ENCODE measurements around the gene PIGU. TPM values are rescaled to one million over a fixed set of nuclear protein-coding genes. Genes with fewer than 3 reads are reported as not detected.
A peak's percentile ranks its signal among the peaks of the same experiment; 100 is the strongest.

The PIGU gene
- polyA plus RNA-seq, 1 of the 3 experiments (the other 2 are of a cell fraction) = 40.3 TPM

DNA sequence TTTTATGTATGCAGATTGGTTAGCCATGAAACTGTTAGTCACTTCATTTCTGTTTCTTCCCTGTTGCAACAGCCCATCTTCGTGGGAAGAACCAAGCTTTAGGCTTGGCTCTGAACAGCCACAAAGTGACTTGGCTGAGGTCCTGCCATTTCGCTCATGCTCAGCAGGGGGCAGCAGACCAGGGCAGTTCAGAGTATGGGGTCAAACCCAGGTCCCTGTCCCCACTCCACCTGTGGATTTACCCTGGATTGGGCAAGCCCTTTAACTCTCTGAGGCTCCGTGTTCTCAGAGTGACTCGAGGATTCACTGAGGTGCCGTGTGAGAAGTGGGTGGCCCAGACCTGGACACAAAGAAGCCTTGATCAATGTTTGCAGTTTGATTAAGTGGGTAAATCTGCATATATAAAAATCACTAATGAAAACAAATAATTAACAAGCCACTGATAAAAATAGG, 138.2 kb downstream of the PIGU start (continued):
- peak; percentile 66 for TF ChIP-seq SMC3 (IDR thresholded peaks at IDR 0.05; ENCODE audit: low read depth, low read length)
- no peak for TF ChIP-seq POLR2AphosphoS5 (IDR thresholded peaks at IDR 0.05; ENCODE audit: low read depth, low read length)
- TF ChIP-seq FOSL2 (IDR thresholded peaks at IDR 0.05; ENCODE audit: borderline replicate concordance, low read depth) = no peak
- TF ChIP-seq, protein P1, sequence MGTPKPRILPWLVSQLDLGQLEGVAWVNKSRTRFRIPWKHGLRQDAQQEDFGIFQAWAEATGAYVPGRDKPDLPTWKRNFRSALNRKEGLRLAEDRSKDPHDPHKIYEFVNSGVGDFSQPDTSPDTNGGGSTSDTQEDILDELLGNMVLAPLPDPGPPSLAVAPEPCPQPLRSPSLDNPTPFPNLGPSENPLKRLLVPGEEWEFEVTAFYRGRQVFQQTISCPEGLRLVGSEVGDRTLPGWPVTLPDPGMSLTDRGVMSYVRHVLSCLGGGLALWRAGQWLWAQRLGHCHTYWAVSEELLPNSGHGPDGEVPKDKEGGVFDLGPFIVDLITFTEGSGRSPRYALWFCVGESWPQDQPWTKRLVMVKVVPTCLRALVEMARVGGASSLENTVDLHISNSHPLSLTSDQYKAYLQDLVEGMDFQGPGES (IDR thresholded peaks at IDR 0.05; ENCODE audit: low read depth, low read length) = no peak
- TF ChIP-seq NFIC (IDR thresholded peaks at IDR 0.05; ENCODE audit: borderline replicate concordance) = no peak
- TF ChIP-seq, protein P2, sequence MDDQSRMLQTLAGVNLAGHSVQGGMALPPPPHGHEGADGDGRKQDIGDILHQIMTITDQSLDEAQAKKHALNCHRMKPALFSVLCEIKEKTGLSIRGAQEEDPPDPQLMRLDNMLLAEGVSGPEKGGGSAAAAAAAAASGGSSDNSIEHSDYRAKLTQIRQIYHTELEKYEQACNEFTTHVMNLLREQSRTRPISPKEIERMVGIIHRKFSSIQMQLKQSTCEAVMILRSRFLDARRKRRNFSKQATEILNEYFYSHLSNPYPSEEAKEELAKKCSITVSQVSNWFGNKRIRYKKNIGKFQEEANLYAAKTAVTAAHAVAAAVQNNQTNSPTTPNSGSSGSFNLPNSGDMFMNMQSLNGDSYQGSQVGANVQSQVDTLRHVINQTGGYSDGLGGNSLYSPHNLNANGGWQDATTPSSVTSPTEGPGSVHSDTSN (IDR thresholded peaks at IDR 0.05) = no peak
- no peak for TF ChIP-seq EP300 (IDR thresholded peaks at IDR 0.05; ENCODE audit: borderline replicate concordance in 1 of 2, low read depth in 1 of 2, low read length in 1 of 2)
- TF ChIP-seq CTCF (IDR thresholded peaks at IDR 0.05) = peak; percentile 85
- no peak for TF ChIP-seq FOXJ3 (CRISPR knock-in tag; IDR thresholded peaks at IDR 0.05)
- TF ChIP-seq SIN3A (IDR thresholded peaks at IDR 0.05; ENCODE audit: borderline replicate concordance, low read depth, low read length) = no peak

DNA sequence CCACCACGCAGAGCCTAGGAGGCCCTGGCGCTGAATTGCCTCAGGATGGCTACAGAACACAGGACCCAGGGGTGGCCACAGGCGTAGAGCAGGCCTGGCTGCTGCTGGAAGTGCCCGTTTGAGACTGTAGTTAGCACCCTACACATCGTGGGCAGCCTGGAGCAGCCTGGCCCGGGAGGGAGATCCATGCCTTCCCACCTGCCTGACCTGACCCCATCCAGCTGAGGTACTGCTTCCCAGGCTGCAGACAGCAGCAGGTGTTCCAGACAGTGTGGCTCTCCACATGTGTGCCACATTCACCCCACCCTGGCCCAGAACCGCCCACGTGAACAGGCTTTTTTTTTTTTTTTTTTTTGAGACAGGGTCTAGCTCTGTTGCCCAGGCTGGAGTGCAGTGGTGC, 139.2 kb downstream of the PIGU start:
- DNase-seq = no peak
- 90% methylated on average over 6 of the region's 8 CpGs for WGBS (ENCODE audit: low lambda C conversion rate)
- Histone ChIP-seq H4K20me1 (ENCODE audit: insufficient read depth) (peaks cover 12% of the 10 kb centered on the region), H3K4me2 (no peak overlapping the region), H3K36me3 (replicated peaks in 1 of 2; ENCODE audit: control insufficient read depth in 1 of 2, insufficient read depth in 2 of 2, low read length in 1 of 2) (peaks cover 47 to 78% of the 10 kb centered on the region in 2 experiments), H3K4me3 (ENCODE audit: low read depth in 2 of 2, low read length in 1 of 2) (no peak overlapping the region), H2AFZ (ENCODE audit: low read depth) (no peak overlapping the region), H3K9ac (no peak overlapping the region), H3K79me2 (ENCODE audit: insufficient read depth) (no peaks in the 10 kb centered on the region; the same call in none of the 2 replicates), H3K27ac (ENCODE audit: low read depth in 2 of 2, low read length in 1 of 2) (no peak overlapping the region), H3F3A (replicated peaks; ENCODE audit: insufficient read depth) (peaks cover 8% of the 10 kb centered on the region), H3K27me3 (ENCODE audit: insufficient read depth) (no peaks in the 10 kb centered on the region), H3K9me3 (no peaks in the 10 kb centered on the region), H3K9me2 (no peaks in the 10 kb centered on the region), H3K4me1 (ENCODE audit: control insufficient read depth in 1 of 2, insufficient read depth in 2 of 2, low read depth in 1 of 2, low read length in 1 of 2) (no peaks in the 10 kb centered on the region)
- ChIA-PET CTCF (interaction anchor here (1.2 to 3.6 kb wide), 14 partner anchors 7 to 225 kb away, joined by 3 to 26 read pairs (median 6); no protein-coding TSS in a partner anchor), POLR2A (no interaction called here)
- no peak for TF ChIP-seq RXRA (IDR thresholded peaks at IDR 0.05; ENCODE audit: borderline replicate concordance, low read depth)
- no peak for TF ChIP-seq MXI1 (IDR thresholded peaks at IDR 0.05; ENCODE audit: low read depth, low read length)
- no peak for TF ChIP-seq POLR2AphosphoS5 (IDR thresholded peaks at IDR 0.05; ENCODE audit: low read depth, low read length)
- TF ChIP-seq RFX5 (IDR thresholded peaks at IDR 0.05; ENCODE audit: low read length) = no peak
- TF ChIP-seq USF1 (IDR thresholded peaks at IDR 0.05; ENCODE audit: borderline replicate concordance, low read depth) = no peak
- no peak for TF ChIP-seq MAX (IDR thresholded peaks at IDR 0.05; ENCODE audit: low read depth)
- TF ChIP-seq TAF1 (IDR thresholded peaks at IDR 0.05; ENCODE audit: borderline replicate concordance, low read depth, low read length) = no peak
- no peak for TF ChIP-seq EZH2phosphoT487 (IDR thresholded peaks at IDR 0.05; ENCODE audit: borderline replicate concordance, low read depth)
- no peak for TF ChIP-seq RCOR1 (IDR thresholded peaks at IDR 0.05; ENCODE audit: low read length)
- TF ChIP-seq, protein P3, sequence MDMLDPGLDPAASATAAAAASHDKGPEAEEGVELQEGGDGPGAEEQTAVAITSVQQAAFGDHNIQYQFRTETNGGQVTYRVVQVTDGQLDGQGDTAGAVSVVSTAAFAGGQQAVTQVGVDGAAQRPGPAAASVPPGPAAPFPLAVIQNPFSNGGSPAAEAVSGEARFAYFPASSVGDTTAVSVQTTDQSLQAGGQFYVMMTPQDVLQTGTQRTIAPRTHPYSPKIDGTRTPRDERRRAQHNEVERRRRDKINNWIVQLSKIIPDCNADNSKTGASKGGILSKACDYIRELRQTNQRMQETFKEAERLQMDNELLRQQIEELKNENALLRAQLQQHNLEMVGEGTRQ (IDR thresholded peaks at IDR 0.05; ENCODE audit: borderline replicate concordance, low read depth, low read length) = no peak
